Measurements from ENCODE around the gene DLGAP1.

DLGAP1 gene

DNA sequence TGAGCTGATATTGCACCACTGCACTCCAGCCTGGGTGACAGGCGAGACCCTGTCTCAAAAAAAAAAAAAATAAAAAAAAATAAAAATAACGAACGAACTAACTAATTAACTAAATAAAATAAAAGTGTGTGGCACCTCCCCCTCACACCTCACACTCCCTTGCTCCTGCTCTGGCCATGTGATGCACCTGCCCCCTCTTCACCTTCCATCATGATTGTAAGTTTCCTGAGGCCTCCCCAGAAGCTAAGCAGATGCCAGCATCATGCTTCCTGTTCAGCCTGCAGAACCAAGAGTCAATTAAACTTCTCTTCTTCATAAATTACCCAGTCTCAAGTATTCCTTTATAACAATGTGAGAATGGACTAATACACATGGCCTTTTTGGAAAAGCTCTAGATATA is 773.0 kb downstream of the DLGAP1 start:
- H3F3A ChIP-seq (ENCODE audit: insufficient read depth), result no peaks in the 10 kb centered on the region
- H3K27ac ChIP-seq (ENCODE audit: low read depth, low read length), result no peak overlapping the region

DNA sequence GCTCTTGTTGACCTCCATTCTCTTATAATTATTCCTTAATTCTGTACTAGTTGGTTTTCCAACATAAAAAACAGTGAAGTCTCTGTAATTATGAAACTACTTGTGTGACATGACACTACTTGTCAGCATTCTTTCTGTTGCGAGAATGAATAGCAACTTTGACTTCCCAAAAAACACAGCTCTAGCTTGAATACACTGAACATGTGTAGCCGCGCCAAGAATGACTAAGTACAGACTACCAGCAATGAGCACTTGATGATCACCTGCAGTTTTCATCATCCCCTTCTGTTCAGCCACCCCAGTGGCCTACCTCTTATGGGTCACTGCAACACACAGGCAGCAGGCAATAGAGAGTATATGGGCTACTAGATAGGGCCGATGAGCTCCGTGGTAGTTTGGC is 775.9 kb downstream of the DLGAP1 start:
- Histone ChIP-seq H3K9me3 (ENCODE audit: insufficient read depth, low read length) (no peaks in the 10 kb centered on the region), H4K20me1 (ENCODE audit: low read depth, low read length) (no peaks in the 10 kb centered on the region), H3K27me3 (ENCODE audit: low read length) (no peaks in the 10 kb centered on the region), H3K36me3 (ENCODE audit: low read length) (no peaks in the 10 kb centered on the region), H3K4me3 (ENCODE audit: insufficient read depth, low read length, poor library complexity, severe bottlenecking) (no peak overlapping the region), H3K9ac (ENCODE audit: low read length) (no peak overlapping the region), H3K4me2 (ENCODE audit: low read depth, low read length, poor library complexity, severe bottlenecking) (no peak overlapping the region), H3K79me2 (ENCODE audit: insufficient read depth, low read length) (no peaks in the 10 kb centered on the region), H3F3A (ENCODE audit: insufficient read depth) (no peaks in the 10 kb centered on the region), H3K27ac (ENCODE audit: low read depth, low read length) (no peak overlapping the region), H3K9me2 (replicated peaks; ENCODE audit: insufficient read depth, low read length) (no peaks in the 10 kb centered on the region), H2AFZ (ENCODE audit: low read depth, low read length, severe bottlenecking) (no peak overlapping the region)
- TF ChIP-seq EZH2phosphoT487 (conservative IDR thresholded peaks at IDR 0.05; ENCODE audit: low read length), result no peak
- TF ChIP-seq, protein P1, sequence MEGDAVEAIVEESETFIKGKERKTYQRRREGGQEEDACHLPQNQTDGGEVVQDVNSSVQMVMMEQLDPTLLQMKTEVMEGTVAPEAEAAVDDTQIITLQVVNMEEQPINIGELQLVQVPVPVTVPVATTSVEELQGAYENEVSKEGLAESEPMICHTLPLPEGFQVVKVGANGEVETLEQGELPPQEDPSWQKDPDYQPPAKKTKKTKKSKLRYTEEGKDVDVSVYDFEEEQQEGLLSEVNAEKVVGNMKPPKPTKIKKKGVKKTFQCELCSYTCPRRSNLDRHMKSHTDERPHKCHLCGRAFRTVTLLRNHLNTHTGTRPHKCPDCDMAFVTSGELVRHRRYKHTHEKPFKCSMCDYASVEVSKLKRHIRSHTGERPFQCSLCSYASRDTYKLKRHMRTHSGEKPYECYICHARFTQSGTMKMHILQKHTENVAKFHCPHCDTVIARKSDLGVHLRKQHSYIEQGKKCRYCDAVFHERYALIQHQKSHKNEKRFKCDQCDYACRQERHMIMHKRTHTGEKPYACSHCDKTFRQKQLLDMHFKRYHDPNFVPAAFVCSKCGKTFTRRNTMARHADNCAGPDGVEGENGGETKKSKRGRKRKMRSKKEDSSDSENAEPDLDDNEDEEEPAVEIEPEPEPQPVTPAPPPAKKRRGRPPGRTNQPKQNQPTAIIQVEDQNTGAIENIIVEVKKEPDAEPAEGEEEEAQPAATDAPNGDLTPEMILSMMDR (IDR thresholded peaks at IDR 0.05; ENCODE audit: insufficient read depth, low read length, poor library complexity, severe bottlenecking), result no peak

More for the DNA sequence above, 773.0 kb downstream of the DLGAP1 start:
- no peak for TF ChIP-seq EZH2phosphoT487 (conservative IDR thresholded peaks at IDR 0.05; ENCODE audit: low read length)
- TF ChIP-seq, protein P1 (IDR thresholded peaks at IDR 0.05; ENCODE audit: insufficient read depth, low read length, poor library complexity, severe bottlenecking), result no peak
- no peaks in the 10 kb centered on the region for H3K79me2 ChIP-seq (ENCODE audit: insufficient read depth, low read length)
- no peak overlapping the region for H2AFZ ChIP-seq (ENCODE audit: low read depth, low read length, severe bottlenecking)
- no peak overlapping the region for H3K9ac ChIP-seq (ENCODE audit: low read length)
- H4K20me1 ChIP-seq (ENCODE audit: low read depth, low read length), result no peaks in the 10 kb centered on the region
- H3K4me2 ChIP-seq (ENCODE audit: low read depth, low read length, poor library complexity, severe bottlenecking), result no peak overlapping the region
- no peaks in the 10 kb centered on the region for H3K9me3 ChIP-seq (ENCODE audit: insufficient read depth, low read length)
- no peaks in the 10 kb centered on the region for H3K9me2 ChIP-seq (replicated peaks; ENCODE audit: insufficient read depth, low read length)
- no peaks in the 10 kb centered on the region for H3K36me3 ChIP-seq (ENCODE audit: low read length)
- no peaks in the 10 kb centered on the region for H3K27me3 ChIP-seq (ENCODE audit: low read length)
- H3K4me3 ChIP-seq (ENCODE audit: insufficient read depth, low read length, poor library complexity, severe bottlenecking), result no peak overlapping the region

DNA sequence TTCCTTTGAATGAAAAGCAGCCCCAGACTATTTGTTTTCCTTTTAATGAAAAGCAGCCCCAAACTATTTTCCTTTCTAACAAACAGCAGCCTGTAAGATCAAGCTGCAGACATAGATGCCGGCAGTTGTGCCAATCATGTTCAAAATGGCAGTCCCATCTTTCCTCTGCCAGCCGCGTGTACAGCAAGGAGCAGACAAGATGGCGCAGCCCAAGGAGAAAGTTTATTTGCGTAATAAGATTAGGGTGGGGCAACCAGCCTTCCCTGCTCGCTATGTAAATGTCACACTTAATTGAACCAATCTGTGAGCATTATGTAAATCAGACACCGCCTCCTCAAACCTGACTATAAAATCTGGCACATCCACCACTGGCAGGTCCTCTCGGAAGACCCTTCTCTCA is 779.1 kb downstream of the DLGAP1 start:
- TF ChIP-seq, protein P1 (IDR thresholded peaks at IDR 0.05; ENCODE audit: insufficient read depth, low read length, poor library complexity, severe bottlenecking), result no peak
- no peak for TF ChIP-seq EZH2phosphoT487 (conservative IDR thresholded peaks at IDR 0.05; ENCODE audit: low read length)
- no peak overlapping the region for H3K4me2 ChIP-seq (ENCODE audit: low read depth, low read length, poor library complexity, severe bottlenecking)
- H2AFZ ChIP-seq (ENCODE audit: low read depth, low read length, severe bottlenecking), result no peak overlapping the region
- H3K4me3 ChIP-seq (ENCODE audit: insufficient read depth, low read length, poor library complexity, severe bottlenecking), result no peak overlapping the region
- no peaks in the 10 kb centered on the region for H3K9me2 ChIP-seq (replicated peaks; ENCODE audit: insufficient read depth, low read length)
- no peak overlapping the region for H3K27ac ChIP-seq (ENCODE audit: low read depth, low read length)
- no peaks in the 10 kb centered on the region for H4K20me1 ChIP-seq (ENCODE audit: low read depth, low read length)
- no peaks in the 10 kb centered on the region for H3K27me3 ChIP-seq (ENCODE audit: low read length)
- no peaks in the 10 kb centered on the region for H3K9me3 ChIP-seq (ENCODE audit: insufficient read depth, low read length)
- no peaks in the 10 kb centered on the region for H3K79me2 ChIP-seq (ENCODE audit: insufficient read depth, low read length)
- no peak overlapping the region for H3K9ac ChIP-seq (ENCODE audit: low read length)
- H3K36me3 ChIP-seq (ENCODE audit: low read length), result no peaks in the 10 kb centered on the region
- H3F3A ChIP-seq (ENCODE audit: insufficient read depth), result no peaks in the 10 kb centered on the region
